ENCODE results near the gene NKAIN1. TPM values are rescaled to one million over a fixed set of nuclear protein-coding genes. Genes with fewer than 3 reads are reported as not detected.
A peak's percentile ranks its signal among the peaks of the same experiment; 100 is the strongest.

Gene NKAIN1
- total and polyA plus RNA-seq, 5 donors from 2014 or later, result not detected

DNA sequence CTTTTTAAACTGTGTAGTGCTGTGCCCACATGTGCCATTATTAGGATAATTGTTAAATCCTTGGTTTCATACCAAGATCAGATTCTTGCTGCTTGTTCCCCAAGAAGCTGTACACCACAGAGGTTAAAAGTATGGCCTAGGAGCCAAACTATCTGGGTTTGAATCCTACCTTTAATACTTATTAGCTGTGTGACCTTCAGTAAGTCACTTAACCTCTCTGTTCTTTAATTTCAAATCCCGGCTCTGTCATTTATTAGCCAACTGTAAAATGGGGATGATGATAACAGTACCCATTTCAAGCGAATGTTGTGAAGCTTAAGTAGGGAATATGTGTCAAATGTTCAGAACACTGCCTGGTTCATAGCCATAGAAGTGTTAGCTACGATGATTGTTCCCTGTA is 32.6 kb downstream of the NKAIN1 start:
- H3K9me3 Mint-ChIP-seq, result peaks cover 0 to 7% (median 0%) of the 10 kb centered on the region in 7 donors
- ATAC-seq (ENCODE audit: low read depth in 2 of 2), result no peak

DNA sequence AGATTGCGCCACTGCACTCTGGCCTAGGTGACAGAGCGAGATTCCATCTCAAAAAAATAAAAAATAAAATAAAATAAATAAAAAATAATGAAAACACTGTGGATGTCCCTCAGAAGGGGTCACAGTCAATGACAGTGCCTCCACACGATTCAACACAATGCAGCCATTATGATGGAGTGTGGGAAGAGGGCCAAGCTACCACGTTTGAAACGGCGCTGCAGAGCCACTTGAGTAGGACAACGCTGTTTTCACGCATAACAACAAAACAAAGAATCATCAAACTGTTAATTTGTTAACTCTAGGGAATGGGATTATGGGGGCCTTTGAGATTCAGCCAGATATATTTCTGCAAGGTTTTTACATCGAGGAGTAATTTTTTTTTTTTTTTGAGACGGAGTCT is 36.5 kb downstream of the NKAIN1 start:
- DNase-seq (no peak), ATAC-seq (ENCODE audit: low read depth in 2 of 2) (no peak)
- no peaks in the 10 kb centered on the region for H3K36me3 Mint-ChIP-seq
- peaks cover 11% of the 10 kb centered on the region for H3K27me3 Mint-ChIP-seq
- H3K27ac ChIP-seq (ENCODE audit: insufficient read depth, low read length, poor library complexity, severe bottlenecking), result no peak overlapping the region
- no peak overlapping the region for H3K27ac Mint-ChIP-seq
- no peaks in the 10 kb centered on the region for H3K36me3 ChIP-seq (ENCODE audit: control insufficient read depth, insufficient read depth, low read length)
- H3K4me3 ChIP-seq (ENCODE audit: low read depth, low read length), result no peak overlapping the region
- H3K4me3 Mint-ChIP-seq, result no peak overlapping the region
- H3K4me1 ChIP-seq (ENCODE audit: control insufficient read depth, insufficient read depth, low read length, poor library complexity, severe bottlenecking), result no peaks in the 10 kb centered on the region
- H3K9me3 Mint-ChIP-seq, result peaks cover 0 to 2% (median 0%) of the 10 kb centered on the region in 7 donors
- H3K27me3 ChIP-seq (ENCODE audit: control insufficient read depth, insufficient read depth, low read length), result no peaks in the 10 kb centered on the region
- no peaks in the 10 kb centered on the region for H3K4me1 Mint-ChIP-seq
- H3K9me3 ChIP-seq (ENCODE audit: control insufficient read depth in 2 of 2, low read length in 2 of 2), result no peaks in the 10 kb centered on the region

More for the DNA sequence above, 32.6 kb downstream of the NKAIN1 start:
- DNase-seq, result no peak
- no peak overlapping the region for H3K4me3 Mint-ChIP-seq
- Histone ChIP-seq H3K36me3 (ENCODE audit: control insufficient read depth, insufficient read depth, low read length) (no peaks in the 10 kb centered on the region), H3K27me3 (ENCODE audit: control insufficient read depth, insufficient read depth, low read length) (peaks cover 2% of the 10 kb centered on the region), H3K4me1 (ENCODE audit: control insufficient read depth, insufficient read depth, low read length, poor library complexity, severe bottlenecking) (no peaks in the 10 kb centered on the region), H3K4me3 (ENCODE audit: low read depth, low read length) (no peak overlapping the region), H3K27ac (ENCODE audit: insufficient read depth, low read length, poor library complexity, severe bottlenecking) (no peak overlapping the region), H3K9me3 (ENCODE audit: control insufficient read depth in 2 of 2, low read length in 2 of 2) (no peaks in the 10 kb centered on the region)
- no peak overlapping the region for H3K27ac Mint-ChIP-seq
- H3K36me3 Mint-ChIP-seq, result no peaks in the 10 kb centered on the region
- peaks cover 5% of the 10 kb centered on the region for H3K27me3 Mint-ChIP-seq
- H3K4me1 Mint-ChIP-seq, result no peaks in the 10 kb centered on the region

DNA sequence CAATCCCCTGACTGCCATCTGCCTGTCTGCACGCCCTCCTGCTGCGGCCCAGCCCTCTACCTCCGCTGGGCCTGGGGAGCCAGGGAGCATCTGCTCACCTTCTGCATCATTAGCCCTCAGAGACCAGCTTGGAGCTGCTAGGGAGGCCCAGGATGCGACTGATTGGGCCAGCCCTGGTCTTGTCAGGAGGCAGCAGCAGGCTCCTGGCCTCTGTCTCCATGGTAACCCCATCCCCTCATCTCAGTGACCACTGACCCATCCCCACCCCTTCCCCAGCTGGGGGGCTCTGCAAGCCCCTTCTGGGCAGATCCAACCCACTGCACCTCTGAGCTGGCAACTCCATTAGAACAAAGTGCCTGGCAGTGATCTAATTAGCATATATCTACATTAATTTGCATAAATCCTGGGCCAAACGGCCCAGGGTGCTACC is 37.7 kb downstream of the NKAIN1 start:
- Histone ChIP-seq H3K4me1 (ENCODE audit: control insufficient read depth, insufficient read depth, low read length, poor library complexity, severe bottlenecking) (no peaks in the 10 kb centered on the region), H3K27me3 (ENCODE audit: control insufficient read depth, insufficient read depth, low read length) (no peaks in the 10 kb centered on the region), H3K36me3 (ENCODE audit: control insufficient read depth, insufficient read depth, low read length) (no peaks in the 10 kb centered on the region), H3K27ac (ENCODE audit: insufficient read depth, low read length, poor library complexity, severe bottlenecking) (no peak overlapping the region), H3K9me3 (ENCODE audit: control insufficient read depth in 2 of 2, low read length in 2 of 2) (no peaks in the 10 kb centered on the region), H3K4me3 (ENCODE audit: low read depth, low read length) (no peak overlapping the region)
- Mint-ChIP-seq H3K4me1 (no peaks in the 10 kb centered on the region), H3K9me3 (peaks cover 0 to 2% (median 0%) of the 10 kb centered on the region in 7 donors), H3K27ac (peak overlapping the region in 1 of 3 donors; percentile 26), H3K27me3 (peaks cover 15% of the 10 kb centered on the region), H3K36me3 (no peaks in the 10 kb centered on the region), H3K4me3 (no peak overlapping the region)
- ATAC-seq (ENCODE audit: low read depth in 2 of 2) (no peak), DNase-seq (no peak)

DNA sequence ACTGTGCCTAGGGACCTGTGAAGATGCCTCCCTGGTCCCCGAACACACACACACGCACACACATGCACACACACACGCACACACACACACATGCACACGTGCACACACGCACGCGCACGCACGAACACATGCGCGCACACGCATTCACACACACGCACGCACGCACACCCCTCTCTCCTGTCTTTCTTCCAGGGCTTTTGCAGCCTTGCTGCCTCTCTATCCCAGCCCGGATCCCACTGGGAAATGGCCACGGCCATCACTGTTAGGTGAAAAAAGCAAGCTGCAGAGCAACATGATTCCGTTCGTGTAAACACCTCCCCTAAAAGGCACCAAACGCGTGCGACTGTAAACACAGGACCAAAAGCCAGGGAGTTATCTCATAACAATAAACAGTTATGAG is 39.7 kb downstream of the NKAIN1 start:
- no peak for ATAC-seq (ENCODE audit: low read depth in 2 of 2)
- no peak overlapping the region for H3K27ac Mint-ChIP-seq
- no peaks in the 10 kb centered on the region for H3K4me1 Mint-ChIP-seq
- H3K4me1 ChIP-seq (ENCODE audit: control insufficient read depth, insufficient read depth, low read length, poor library complexity, severe bottlenecking), result no peaks in the 10 kb centered on the region
- H3K27me3 ChIP-seq (ENCODE audit: control insufficient read depth, insufficient read depth, low read length), result no peaks in the 10 kb centered on the region
- DNase-seq, result no peak
- no peaks in the 10 kb centered on the region for H3K36me3 Mint-ChIP-seq
- H3K27ac ChIP-seq (ENCODE audit: insufficient read depth, low read length, poor library complexity, severe bottlenecking), result no peak overlapping the region
- H3K9me3 Mint-ChIP-seq, result peaks cover 0 to 2% (median 0%) of the 10 kb centered on the region in 7 donors
- H3K9me3 ChIP-seq (ENCODE audit: control insufficient read depth in 2 of 2, low read length in 2 of 2), result no peaks in the 10 kb centered on the region
- H3K4me3 ChIP-seq (ENCODE audit: low read depth, low read length), result no peak overlapping the region
- no peak overlapping the region for H3K4me3 Mint-ChIP-seq
- peaks cover 15% of the 10 kb centered on the region for H3K27me3 Mint-ChIP-seq
- no peaks in the 10 kb centered on the region for H3K36me3 ChIP-seq (ENCODE audit: control insufficient read depth, insufficient read depth, low read length)

DNA sequence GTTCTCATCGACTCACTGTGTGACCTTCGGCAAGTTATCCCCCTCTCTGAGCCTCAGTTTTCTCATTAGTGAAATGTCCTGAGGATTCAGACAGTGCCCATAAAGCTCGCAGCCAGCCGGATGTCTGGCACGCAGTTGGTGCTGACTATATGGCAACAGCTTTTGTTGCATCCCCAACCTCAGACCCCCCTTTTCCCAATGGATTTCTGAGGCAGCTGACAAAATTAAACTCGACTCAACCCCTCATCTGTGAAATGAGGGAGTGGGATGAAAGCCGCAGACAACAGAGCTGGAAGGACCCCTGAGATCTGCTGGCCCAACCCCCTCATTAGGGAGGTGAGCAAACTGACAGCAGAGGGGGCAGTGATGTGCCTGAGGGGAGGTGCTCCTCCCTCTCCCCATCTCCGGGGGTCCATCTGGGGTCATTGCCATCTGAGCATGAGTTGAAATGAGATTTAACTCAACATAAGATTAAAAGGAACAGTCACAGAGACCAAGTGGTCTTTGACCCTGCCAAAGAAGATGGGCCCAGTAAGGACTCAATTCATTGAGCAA is 40.4 kb downstream of the NKAIN1 start:
- peaks cover 19% of the 10 kb centered on the region for H3K27me3 Mint-ChIP-seq
- Histone ChIP-seq H3K4me3 (ENCODE audit: low read depth, low read length) (no peak overlapping the region), H3K27ac (ENCODE audit: insufficient read depth, low read length, poor library complexity, severe bottlenecking) (no peak overlapping the region), H3K4me1 (ENCODE audit: control insufficient read depth, insufficient read depth, low read length, poor library complexity, severe bottlenecking) (no peaks in the 10 kb centered on the region), H3K27me3 (ENCODE audit: control insufficient read depth, insufficient read depth, low read length) (no peaks in the 10 kb centered on the region), H3K9me3 (ENCODE audit: control insufficient read depth in 2 of 2, low read length in 2 of 2) (no peaks in the 10 kb centered on the region), H3K36me3 (ENCODE audit: control insufficient read depth, insufficient read depth, low read length) (no peaks in the 10 kb centered on the region)
- no peaks in the 10 kb centered on the region for H3K4me1 Mint-ChIP-seq
- no peaks in the 10 kb centered on the region for H3K36me3 Mint-ChIP-seq
- H3K27ac Mint-ChIP-seq, result no peak overlapping the region
- H3K9me3 Mint-ChIP-seq, result peaks cover 0 to 2% (median 0%) of the 10 kb centered on the region in 7 donors
- no peak for DNase-seq
- ATAC-seq (ENCODE audit: low read depth in 2 of 2), result no peak
- H3K4me3 Mint-ChIP-seq, result no peak overlapping the region

DNA sequence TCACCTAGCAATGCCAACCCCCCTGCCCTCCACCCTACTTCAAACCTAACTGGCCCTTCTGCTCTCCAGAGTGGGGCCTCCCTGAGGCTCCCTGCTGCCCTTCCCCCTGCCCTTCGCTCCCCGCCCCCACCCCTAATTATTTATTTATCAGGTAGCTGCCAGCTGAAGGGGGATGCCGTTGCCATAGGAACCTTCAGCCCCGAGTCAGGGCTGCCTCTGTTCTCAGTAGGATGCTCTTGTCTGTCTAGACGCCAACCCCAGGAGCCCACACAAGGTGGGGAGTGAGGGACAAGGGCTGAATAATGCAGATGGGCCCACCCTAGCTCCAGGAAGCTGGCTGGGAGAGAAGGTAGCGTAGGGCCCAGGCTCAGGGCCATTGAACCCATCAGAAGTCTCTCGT is 41.1 kb downstream of the NKAIN1 start:
- Mint-ChIP-seq H3K36me3 (no peaks in the 10 kb centered on the region), H3K4me3 (no peak overlapping the region), H3K27ac (no peak overlapping the region), H3K4me1 (no peaks in the 10 kb centered on the region), H3K27me3 (peaks cover 19% of the 10 kb centered on the region), H3K9me3 (peaks cover 0 to 2% (median 0%) of the 10 kb centered on the region in 7 donors)
- ATAC-seq (ENCODE audit: low read depth in 2 of 2), result no peak
- no peak for DNase-seq
- no peak overlapping the region for H3K27ac ChIP-seq (ENCODE audit: insufficient read depth, low read length, poor library complexity, severe bottlenecking)
- no peaks in the 10 kb centered on the region for H3K27me3 ChIP-seq (ENCODE audit: control insufficient read depth, insufficient read depth, low read length)
- no peaks in the 10 kb centered on the region for H3K4me1 ChIP-seq (ENCODE audit: control insufficient read depth, insufficient read depth, low read length, poor library complexity, severe bottlenecking)
- H3K4me3 ChIP-seq (ENCODE audit: low read depth, low read length), result no peak overlapping the region
- H3K9me3 ChIP-seq (ENCODE audit: control insufficient read depth in 2 of 2, low read length in 2 of 2), result no peaks in the 10 kb centered on the region
- H3K36me3 ChIP-seq (ENCODE audit: control insufficient read depth, insufficient read depth, low read length), result no peaks in the 10 kb centered on the region

DNA sequence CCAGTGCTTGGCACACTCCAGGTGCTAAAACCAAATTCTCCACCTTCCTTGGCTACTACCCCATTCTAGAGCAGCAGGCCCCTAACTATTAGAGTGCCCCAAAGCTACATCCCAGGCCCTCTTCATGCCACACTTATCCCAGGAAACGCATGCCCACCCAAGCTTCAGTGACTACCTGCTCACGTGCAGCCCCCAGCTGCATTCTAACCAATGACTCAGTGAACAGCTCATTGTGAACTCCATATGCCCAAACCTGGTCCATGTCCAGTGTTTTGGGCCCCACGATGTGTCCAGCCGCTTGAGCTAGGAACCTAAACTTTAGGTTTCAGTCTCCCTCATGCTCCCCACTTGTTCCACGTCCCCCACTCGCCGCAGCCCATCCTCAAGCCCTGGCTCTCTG is 41.5 kb downstream of the NKAIN1 start:
- Mint-ChIP-seq H3K36me3 (no peaks in the 10 kb centered on the region), H3K4me1 (no peaks in the 10 kb centered on the region), H3K9me3 (peaks cover 0 to 2% (median 0%) of the 10 kb centered on the region in 7 donors), H3K27me3 (peaks cover 19% of the 10 kb centered on the region), H3K4me3 (no peak overlapping the region), H3K27ac (no peak overlapping the region)
- no peaks in the 10 kb centered on the region for H3K9me3 ChIP-seq (ENCODE audit: control insufficient read depth in 2 of 2, low read length in 2 of 2)
- no peak for DNase-seq
- H3K4me3 ChIP-seq (ENCODE audit: low read depth, low read length), result no peak overlapping the region
- no peaks in the 10 kb centered on the region for H3K27me3 ChIP-seq (ENCODE audit: control insufficient read depth, insufficient read depth, low read length)
- no peaks in the 10 kb centered on the region for H3K36me3 ChIP-seq (ENCODE audit: control insufficient read depth, insufficient read depth, low read length)
- no peaks in the 10 kb centered on the region for H3K4me1 ChIP-seq (ENCODE audit: control insufficient read depth, insufficient read depth, low read length, poor library complexity, severe bottlenecking)
- no peak for ATAC-seq (ENCODE audit: low read depth in 2 of 2)
- no peak overlapping the region for H3K27ac ChIP-seq (ENCODE audit: insufficient read depth, low read length, poor library complexity, severe bottlenecking)

DNA sequence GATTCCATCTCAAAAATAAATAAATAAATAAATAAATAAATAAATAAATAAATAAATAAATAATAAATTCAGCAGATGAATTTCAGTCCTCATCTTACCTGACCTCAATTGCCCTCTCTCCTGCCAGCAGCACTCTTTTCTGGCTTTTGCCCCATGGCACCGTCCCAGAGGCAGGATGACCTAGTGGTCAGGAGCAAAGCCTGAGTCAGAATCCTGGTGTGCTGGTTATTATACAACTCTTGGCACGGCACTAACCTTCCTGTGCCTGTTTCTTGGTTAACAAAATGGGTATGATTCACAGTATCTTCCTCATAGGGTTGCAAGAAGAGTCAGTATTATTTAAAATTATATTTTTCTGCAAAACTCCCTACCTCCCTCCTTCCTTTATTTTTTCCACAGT is 43.0 kb downstream of the NKAIN1 start:
- Mint-ChIP-seq H3K4me3 (no peak overlapping the region), H3K9me3 (peaks cover 0 to 2% (median 0%) of the 10 kb centered on the region in 7 donors), H3K27me3 (peaks cover 19% of the 10 kb centered on the region), H3K36me3 (no peaks in the 10 kb centered on the region), H3K27ac (no peak overlapping the region), H3K4me1 (no peaks in the 10 kb centered on the region)
- Histone ChIP-seq H3K27ac (ENCODE audit: insufficient read depth, low read length, poor library complexity, severe bottlenecking) (no peak overlapping the region), H3K27me3 (ENCODE audit: control insufficient read depth, insufficient read depth, low read length) (no peaks in the 10 kb centered on the region), H3K36me3 (ENCODE audit: control insufficient read depth, insufficient read depth, low read length) (no peaks in the 10 kb centered on the region), H3K4me3 (ENCODE audit: low read depth, low read length) (no peak overlapping the region), H3K9me3 (ENCODE audit: control insufficient read depth in 2 of 2, low read length in 2 of 2) (no peaks in the 10 kb centered on the region), H3K4me1 (ENCODE audit: control insufficient read depth, insufficient read depth, low read length, poor library complexity, severe bottlenecking) (no peaks in the 10 kb centered on the region)
- no peak for DNase-seq
- ATAC-seq (ENCODE audit: low read depth in 2 of 2), result no peak

Measured in CD4-positive, CD25-positive, alpha-beta regulatory T cell (primary cell).